Smooth muscle cell (in vitro differentiated cells): ENCODE measurements around the gene IQCF2. TPM values are rescaled to one million over a fixed set of nuclear protein-coding genes. Genes with fewer than 3 reads are reported as not detected.
"Not testable (repeated sequence)": the region's sequence is repeated elsewhere in the genome, so short reads cannot be mapped to it uniquely, and the experiment has no call there.

ENCODE experiments used
- DNase-seq: peaks from one replicate; lab custom pipeline; 2025; ENCODE audit not compliant: unreplicated experiment; lab: John Stamatoyannopoulos, UW
- H2AFZ ChIP-seq: fragments of 200-600 bp; sonication (generic); 2 replicates; pipeline ENCODE4 v1.6.0; 2016; ENCODE audit warnings: antibody characterized with exemption, low read depth, mild to moderate bottlenecking
- H3F3A ChIP-seq: fragments of 200-600 bp; sonication (generic); 2 replicates; pipeline ENCODE4 v1.6.0; 2017; ENCODE audit warnings: antibody characterized with exemption, low read depth
- H3K27ac ChIP-seq: fragments of 200-600 bp; sonication (generic); 2 replicates; pipeline ENCODE4 v1.5.1; 2016; ENCODE audit warnings: low read depth, mild to moderate bottlenecking
- H3K27me3 ChIP-seq: fragments of 200-600 bp; sonication (generic); 2 replicates; pipeline ENCODE4 v1.6.1; 2016; ENCODE audit warnings: low read depth, mild to moderate bottlenecking
- H3K36me3 ChIP-seq: fragments of 200-600 bp; sonication (generic); 2 replicates; pipeline ENCODE4 v1.5.1; 2016; ENCODE audit warnings: low read depth
- H3K4me1 ChIP-seq: fragments of 200-600 bp; sonication (generic); 2 replicates; pipeline ENCODE4 v1.5.1; 2016; ENCODE audit warnings: low read depth
- H3K4me2 ChIP-seq: fragments of 200-600 bp; sonication (generic); 2 replicates; pipeline ENCODE4 v1.6.0; 2016; ENCODE audit warnings: mild to moderate bottlenecking
- H3K4me3 ChIP-seq: fragments of 200-600 bp; sonication (generic); 2 replicates; pipeline ENCODE4 v1.5.1; 2016; ENCODE audit warnings: mild to moderate bottlenecking
- H3K79me2 ChIP-seq: fragments of 200-600 bp; sonication (generic); 2 replicates; pipeline ENCODE4 v1.6.0; 2016; ENCODE audit warnings: low read depth, mild to moderate bottlenecking
- H3K9ac ChIP-seq: fragments of 200-600 bp; sonication (generic); 2 replicates; pipeline ENCODE4 v1.6.0; 2016; ENCODE audit warnings: low read depth
- H3K9me3 ChIP-seq: fragments of 200-600 bp; sonication (generic); replicated peaks from 2 replicates; pipeline ENCODE4 v1.5.1; 2016; ENCODE audit warnings: low read depth
- H4K20me1 ChIP-seq: fragments of 200-600 bp; sonication (generic); 2 replicates; pipeline ENCODE4 v1.6.0; 2016; ENCODE audit warnings: low read depth
- WGBS: methylation state at CpG from one replicate; pipeline ENCODE4 v1.1.7; 2016; ENCODE audit warnings: low lambda C conversion rate; 5-methylcytosine and 5-hydroxymethylcytosine counted together
- polyA plus RNA-seq: library from polyadenylated mRNA; unstranded; fragments of >200 nt; fragmentation: Nextera tagmentation; extraction: Ambion mirVana; gene quantifications from 2 replicates; pipeline ENCODE4 v1.2.1, GENCODE V29; 2016
- total RNA-seq: library from RNA; depleted of rRNA; stranded (reverse); fragments of >200 nt; gene quantifications from 2 replicates; pipeline ENCODE4 v1.2.3, GENCODE V29; 2014
- TF ChIP-seq, protein P1 (sequence below): fragments of 200-600 bp; sonication (generic); IDR thresholded peaks from 2 replicates; pipeline ENCODE4 v1.5.1; 2017; ENCODE audit warnings: borderline replicate concordance, mild to moderate bottlenecking, antibody characterized with exemption; ENCODE audit not compliant: insufficient read depth, poor library complexity, severe bottlenecking

The IQCF2 gene
- total and polyA plus RNA-seq, 2 experiments from 2014 or later: not detected

DNA sequence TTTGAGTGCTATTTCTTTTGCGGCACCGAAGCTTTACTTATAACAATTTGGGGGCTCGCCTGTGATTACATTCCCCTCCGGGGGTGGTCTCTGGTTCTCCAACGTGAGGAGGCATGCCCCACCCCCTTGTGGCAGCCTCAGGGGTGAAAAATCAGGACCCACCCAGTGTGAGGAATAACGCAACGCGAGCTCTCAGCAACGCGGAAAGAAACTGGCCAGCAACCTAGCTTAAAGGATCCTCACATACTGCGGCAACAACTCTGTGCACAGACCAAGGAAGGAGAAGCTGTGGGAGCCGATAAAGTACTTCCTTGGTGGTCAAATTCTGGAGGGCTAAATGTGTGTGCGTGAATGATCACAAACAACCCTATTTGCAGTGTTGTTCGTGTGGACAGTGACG lies 36.0 kb downstream of the IQCF2 start:
- Histone ChIP-seq H3K36me3 (no peaks in the 10 kb centered on the region), H3K4me3 (no peak overlapping the region), H3F3A (no peaks in the 10 kb centered on the region), H3K9me3 (no peaks in the 10 kb centered on the region), H3K27me3 (no peaks in the 10 kb centered on the region), H3K79me2 (no peaks in the 10 kb centered on the region), H3K9ac (no peak overlapping the region), H3K27ac (no peak overlapping the region), H3K4me2 (no peak overlapping the region), H2AFZ (no peak overlapping the region), H3K4me1 (no peaks in the 10 kb centered on the region), H4K20me1 (no peaks in the 10 kb centered on the region)
- WGBS: 90% methylated on average over 15 of the region's 15 CpGs
- TF ChIP-seq, protein P1, sequence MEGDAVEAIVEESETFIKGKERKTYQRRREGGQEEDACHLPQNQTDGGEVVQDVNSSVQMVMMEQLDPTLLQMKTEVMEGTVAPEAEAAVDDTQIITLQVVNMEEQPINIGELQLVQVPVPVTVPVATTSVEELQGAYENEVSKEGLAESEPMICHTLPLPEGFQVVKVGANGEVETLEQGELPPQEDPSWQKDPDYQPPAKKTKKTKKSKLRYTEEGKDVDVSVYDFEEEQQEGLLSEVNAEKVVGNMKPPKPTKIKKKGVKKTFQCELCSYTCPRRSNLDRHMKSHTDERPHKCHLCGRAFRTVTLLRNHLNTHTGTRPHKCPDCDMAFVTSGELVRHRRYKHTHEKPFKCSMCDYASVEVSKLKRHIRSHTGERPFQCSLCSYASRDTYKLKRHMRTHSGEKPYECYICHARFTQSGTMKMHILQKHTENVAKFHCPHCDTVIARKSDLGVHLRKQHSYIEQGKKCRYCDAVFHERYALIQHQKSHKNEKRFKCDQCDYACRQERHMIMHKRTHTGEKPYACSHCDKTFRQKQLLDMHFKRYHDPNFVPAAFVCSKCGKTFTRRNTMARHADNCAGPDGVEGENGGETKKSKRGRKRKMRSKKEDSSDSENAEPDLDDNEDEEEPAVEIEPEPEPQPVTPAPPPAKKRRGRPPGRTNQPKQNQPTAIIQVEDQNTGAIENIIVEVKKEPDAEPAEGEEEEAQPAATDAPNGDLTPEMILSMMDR: no peak
- DNase-seq: no peak

DNA sequence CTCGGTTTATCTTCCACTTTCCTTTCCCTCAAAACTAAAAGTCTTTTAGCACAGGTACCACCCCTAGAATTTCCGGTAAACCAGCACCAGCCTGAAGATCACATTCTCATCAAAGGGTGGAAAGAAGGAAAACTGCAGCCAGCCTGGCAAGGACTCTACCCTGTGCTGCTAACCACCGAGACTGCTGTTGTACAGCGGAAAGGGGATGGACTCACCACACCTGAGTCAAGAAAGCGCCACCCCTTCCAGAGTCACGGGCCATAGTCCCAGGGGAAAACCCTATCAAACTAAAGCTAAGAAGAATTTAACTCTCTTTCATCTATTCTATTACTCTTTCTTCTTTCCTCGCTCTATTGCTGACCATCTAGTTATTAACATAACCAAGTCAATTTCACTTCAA lies 38.6 kb downstream of the IQCF2 start:
- not testable (repeated sequence) for H3K4me3 ChIP-seq, H3K27ac ChIP-seq, H3K9me3 ChIP-seq, H3K9ac ChIP-seq, H3K4me1 ChIP-seq, H3K27me3 ChIP-seq, H3F3A ChIP-seq, H3K36me3 ChIP-seq, DNase-seq, H2AFZ ChIP-seq, H3K4me2 ChIP-seq, H3K79me2 ChIP-seq, H4K20me1 ChIP-seq
- 82% methylated on average over 7 of the region's 7 CpGs for WGBS

DNA sequence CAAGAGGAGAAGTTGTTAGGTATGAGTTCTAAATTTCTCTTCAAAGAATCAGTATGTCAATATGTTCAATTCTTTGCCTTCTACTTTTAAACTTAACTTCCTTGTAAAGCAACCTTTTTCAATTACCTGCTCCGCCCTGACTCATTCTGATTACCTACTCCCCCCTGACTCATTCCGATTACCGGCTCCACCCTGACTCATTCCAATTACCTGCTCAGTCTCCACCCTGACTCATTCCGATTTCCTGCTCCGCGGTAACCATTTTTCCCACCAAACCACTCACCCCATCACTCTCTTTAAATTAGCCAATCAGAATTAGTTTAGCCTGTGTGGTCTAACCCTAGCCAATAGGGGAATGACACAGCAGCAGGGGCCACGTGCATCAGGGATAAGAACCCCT lies 40.9 kb downstream of the IQCF2 start:
- H3K4me1 ChIP-seq, H3F3A ChIP-seq, H3K27me3 ChIP-seq, H4K20me1 ChIP-seq, H3K79me2 ChIP-seq, H3K36me3 ChIP-seq, H2AFZ ChIP-seq, H3K9ac ChIP-seq, H3K4me3 ChIP-seq, H3K27ac ChIP-seq, H3K4me2 ChIP-seq, DNase-seq, H3K9me3 ChIP-seq: not testable (repeated sequence)
- WGBS: 71% methylated on average over 7 of the region's 7 CpGs

DNA sequence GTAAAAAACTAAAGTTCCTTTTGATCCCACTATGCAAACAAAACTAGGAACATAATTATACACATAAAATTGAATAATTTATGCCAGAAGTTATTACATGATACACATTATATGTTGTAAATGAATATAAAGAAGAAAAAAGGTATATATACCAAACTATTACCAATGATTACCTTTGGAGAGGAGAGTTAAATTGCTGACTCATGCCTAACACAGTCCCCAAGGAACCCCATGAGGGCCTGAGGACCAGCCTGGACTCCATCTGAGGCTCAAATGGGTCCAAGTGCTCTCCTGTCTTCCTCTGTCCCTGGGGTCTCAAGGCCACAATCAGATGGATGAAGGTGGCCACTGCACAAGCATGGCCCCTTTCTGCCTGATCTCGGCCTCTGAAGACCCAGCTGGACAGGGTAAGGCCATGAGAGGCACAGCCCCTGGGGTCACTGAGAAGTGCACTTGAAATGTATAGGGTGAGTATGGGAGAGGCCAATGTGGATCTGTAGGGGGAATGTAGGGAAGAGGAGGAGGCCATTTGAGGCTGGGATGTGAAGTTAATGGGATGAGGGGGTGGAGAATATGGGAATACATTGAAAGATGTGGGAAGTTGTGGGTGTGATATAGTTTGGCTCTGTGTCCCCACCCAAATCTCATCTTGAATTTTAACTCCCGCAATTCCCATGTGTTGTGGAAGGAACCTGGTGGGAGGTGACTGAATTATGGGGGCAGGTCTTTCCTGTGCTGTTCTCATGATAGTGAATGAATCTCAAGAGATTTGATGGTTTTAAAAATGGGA lies 42.8 kb downstream of the IQCF2 start:
- H3K9me3 ChIP-seq: no peaks in the 10 kb centered on the region
- no peaks in the 10 kb centered on the region for H3K27me3 ChIP-seq
- TF ChIP-seq, protein P1: no peak
- DNase-seq: no peak
- no peaks in the 10 kb centered on the region for H4K20me1 ChIP-seq
- no peaks in the 10 kb centered on the region for H3K79me2 ChIP-seq
- H3K4me3 ChIP-seq: no peak overlapping the region
- H3K9ac ChIP-seq: no peak overlapping the region
- no peak overlapping the region for H2AFZ ChIP-seq
- H3K36me3 ChIP-seq: no peaks in the 10 kb centered on the region
- H3K4me1 ChIP-seq: no peaks in the 10 kb centered on the region
- H3K4me2 ChIP-seq: no peak overlapping the region
- no peaks in the 10 kb centered on the region for H3F3A ChIP-seq
- WGBS: 94% methylated on average over 2 of the region's 2 CpGs
- no peak overlapping the region for H3K27ac ChIP-seq
